LNCAP (cell line): ENCODE results near the gene PPP2R5C.

ENCODE experiments used
- CTCF ChIP-seq: fragments of 450-650 bp; IDR thresholded peaks from 2 replicates; pipeline ENCODE4 v1.5.1; 2017; ENCODE audit warnings: mild to moderate bottlenecking

The PPP2R5C gene

GRCh38 chr14:101970830-101971400 is 209.4 kb downstream of the PPP2R5C start:
- no peak for TF ChIP-seq CTCF

- TF ChIP-seq CTCF: no peak
Measured at GRCh38 chr14:101972126-101972866, 210.8 kb downstream of the PPP2R5C start.

DNA sequence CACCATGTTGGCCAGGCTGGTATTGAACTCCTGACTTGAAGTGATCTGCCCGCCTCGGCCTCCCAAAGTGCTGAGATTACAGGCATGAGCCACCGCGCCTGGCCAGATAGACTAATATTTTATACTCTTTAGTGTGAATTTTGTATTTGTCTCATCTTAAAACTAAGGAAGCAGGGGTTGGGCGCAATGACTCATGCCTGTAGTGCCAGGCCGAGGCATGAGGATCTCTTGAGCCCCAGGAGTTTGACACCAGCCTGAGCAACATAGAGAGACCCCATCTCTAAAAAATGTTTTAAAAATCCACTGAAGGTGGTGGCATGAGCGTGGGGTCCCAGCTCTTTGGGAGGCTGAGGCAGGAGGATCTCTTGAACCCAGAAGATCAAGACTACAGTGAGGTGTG is 211.8 kb downstream of the PPP2R5C start:
- no peak for TF ChIP-seq CTCF

- TF ChIP-seq CTCF: no peak
Measured at GRCh38 chr14:101975231-101975630, 213.7 kb downstream of the PPP2R5C start.
